ENCODE data around the gene SLC17A5.
"Not testable (repeated sequence)": the region's sequence is repeated elsewhere in the genome, so short reads cannot be mapped to it uniquely, and the experiment has no call there.

DNA sequence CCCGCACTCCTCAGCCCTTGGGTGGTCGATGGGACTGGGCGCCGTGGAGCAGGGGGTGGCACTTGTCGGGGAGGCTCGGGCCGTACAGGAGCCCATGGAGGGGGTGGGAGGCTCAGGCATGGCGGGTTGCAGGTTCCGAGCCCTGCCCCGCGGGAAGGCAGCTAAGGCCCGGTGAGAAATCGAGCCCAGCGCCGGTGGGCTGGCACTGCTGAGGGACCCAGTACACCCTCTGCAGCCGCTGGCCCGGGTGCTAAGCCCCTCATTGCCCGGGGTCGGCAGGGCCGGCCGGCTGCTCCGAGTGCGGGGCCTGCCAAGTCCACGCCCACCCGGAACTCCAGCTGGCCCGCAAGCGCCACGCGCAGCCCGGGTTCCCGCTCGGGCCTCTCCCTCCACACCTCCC lies 81.3 kb downstream of the SLC17A5 start:
- TF ChIP-seq, protein P1, sequence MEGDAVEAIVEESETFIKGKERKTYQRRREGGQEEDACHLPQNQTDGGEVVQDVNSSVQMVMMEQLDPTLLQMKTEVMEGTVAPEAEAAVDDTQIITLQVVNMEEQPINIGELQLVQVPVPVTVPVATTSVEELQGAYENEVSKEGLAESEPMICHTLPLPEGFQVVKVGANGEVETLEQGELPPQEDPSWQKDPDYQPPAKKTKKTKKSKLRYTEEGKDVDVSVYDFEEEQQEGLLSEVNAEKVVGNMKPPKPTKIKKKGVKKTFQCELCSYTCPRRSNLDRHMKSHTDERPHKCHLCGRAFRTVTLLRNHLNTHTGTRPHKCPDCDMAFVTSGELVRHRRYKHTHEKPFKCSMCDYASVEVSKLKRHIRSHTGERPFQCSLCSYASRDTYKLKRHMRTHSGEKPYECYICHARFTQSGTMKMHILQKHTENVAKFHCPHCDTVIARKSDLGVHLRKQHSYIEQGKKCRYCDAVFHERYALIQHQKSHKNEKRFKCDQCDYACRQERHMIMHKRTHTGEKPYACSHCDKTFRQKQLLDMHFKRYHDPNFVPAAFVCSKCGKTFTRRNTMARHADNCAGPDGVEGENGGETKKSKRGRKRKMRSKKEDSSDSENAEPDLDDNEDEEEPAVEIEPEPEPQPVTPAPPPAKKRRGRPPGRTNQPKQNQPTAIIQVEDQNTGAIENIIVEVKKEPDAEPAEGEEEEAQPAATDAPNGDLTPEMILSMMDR (IDR thresholded peaks at IDR 0.05), result not testable (repeated sequence)
- not testable (repeated sequence) for TF ChIP-seq POLR2A (IDR thresholded peaks at IDR 0.05)
